Lung microvascular endothelial cell (primary cell): ENCODE data around the gene SFT2D2. TPM values are rescaled to one million over a fixed set of nuclear protein-coding genes. Genes with fewer than 3 reads are reported as not detected.

Source experiments
- total RNA-seq: library from RNA; depleted of rRNA; stranded (reverse); fragments of >200 nt; gene quantifications from 2 replicates; pipeline ENCODE4 v1.2.1, GENCODE V29; 2014

SFT2D2 gene
- total RNA-seq, 1 donor from 2014 or later: 46.2 TPM

Other genes starting within 250 kb of the SFT2D2 start
- 9.5 and 11.6 TPM in 2 replicates for gene GPR161, start 89.1 kb upstream of the SFT2D2 start, total RNA-seq
- 25.5 and 30.0 TPM in 2 replicates for gene TIPRL, start 47.0 kb upstream of the SFT2D2 start, total RNA-seq
- 0.22 and 0.60 TPM in 2 replicates for gene TBX19, start 54.9 kb downstream of the SFT2D2 start, total RNA-seq